A673 (cell line): ENCODE data around the gene ANKS1B. TPM values are rescaled to one million over a fixed set of nuclear protein-coding genes. Genes with fewer than 3 reads are reported as not detected.

Experiments used
- BruUV-seq: library from RNA; stranded (reverse); fragments of 400-500 nt; replicated peaks from 2 replicates; lab custom pipeline; 2021; lab: Mats Ljungman, UMichigan
- CTCF ChIA-PET: fragments of 300-600 bp; sonication (Branson Sonifier 250); formaldehyde crosslinking; loops from one replicate; lab custom pipeline; 2022; ENCODE audit warnings: antibody characterized with exemption; lab: Charles Lee
- POLR2A ChIA-PET: fragments of 300-600 bp; sonication (Branson Sonifier 250); formaldehyde crosslinking; loops from one replicate; lab custom pipeline; 2022; ENCODE audit warnings: antibody characterized with exemption; ENCODE audit not compliant: low non-redundant PET; lab: Charles Lee
- DNase-seq: peaks from one replicate; pipeline ENCODE4 v3.0.0-alpha.2; 2015; ENCODE audit warnings: low spot score
- H3K27ac ChIP-seq: fragments of 200-600 bp; sonication (generic); 2 replicates; pipeline ENCODE4 v1.5.1; 2016; ENCODE audit warnings: mixed run types, low read depth, mild to moderate bottlenecking, mixed read lengths, antibody characterized with exemption, low read length; ENCODE audit not compliant: poor library complexity, severe bottlenecking
- H3K27me3 ChIP-seq: fragments of 200-600 bp; sonication (generic); replicated peaks from 2 replicates; pipeline ENCODE4 v1.6.1; 2017; ENCODE audit warnings: mixed run types, low read depth, mild to moderate bottlenecking, mixed read lengths, antibody characterized with exemption, low read length; ENCODE audit not compliant: insufficient read depth, poor library complexity
- H3K36me3 ChIP-seq: fragments of 200-600 bp; sonication (generic); 2 replicates; pipeline ENCODE4 v1.6.1; 2016; ENCODE audit warnings: mixed run types, mild to moderate bottlenecking, mixed read lengths, antibody characterized with exemption, low read length; ENCODE audit not compliant: insufficient read depth, poor library complexity, severe bottlenecking
- H3K4me1 ChIP-seq: fragments of 200-600 bp; sonication (generic); 2 replicates; pipeline ENCODE4 v1.6.1; 2017; ENCODE audit warnings: mixed run types, mild to moderate bottlenecking, mixed read lengths, antibody characterized with exemption, low read length; ENCODE audit not compliant: insufficient read depth, poor library complexity, severe bottlenecking
- H3K4me3 ChIP-seq: fragments of 200-600 bp; sonication (generic); 2 replicates; pipeline ENCODE4 v1.5.1; 2016; ENCODE audit warnings: low read depth, mixed run types, mild to moderate bottlenecking, mixed read lengths, low read length; ENCODE audit not compliant: poor library complexity, severe bottlenecking
- H3K9me3 ChIP-seq: fragments of 200-600 bp; sonication (generic); 2 replicates; pipeline ENCODE4 v1.6.1; 2016; ENCODE audit warnings: mixed run types, low read depth, mild to moderate bottlenecking, mixed read lengths, antibody characterized with exemption, low read length; ENCODE audit not compliant: poor library complexity, severe bottlenecking
- EZH2 ChIP-seq: fragments of 200-600 bp; sonication (generic); IDR thresholded peaks from 2 replicates; pipeline ENCODE4 v1.6.1; 2017; ENCODE audit warnings: borderline replicate concordance, low read depth, mild to moderate bottlenecking, mixed read lengths, antibody characterized with exemption, low read length; ENCODE audit not compliant: poor library complexity, severe bottlenecking
- intact Hi-C: fragments of 100-400 bp; cut with micrococcal nuclease; formaldehyde crosslinking; loops from one replicate; pipeline ENCODE4 v1.10.0; 2022; ENCODE audit not compliant: unreplicated experiment
- total RNA-seq: library from RNA; stranded (reverse); gene quantifications from 2 replicates; pipeline ENCODE4 v1.2.3, GENCODE V29; 2021
- TF ChIP-seq, protein P1 (sequence below): fragments of 300-800, 200-600 bp; sonication (generic); conservative IDR thresholded peaks from 2 replicates; pipeline ENCODE4 v1.5.1; 2017; ENCODE audit warnings: low read depth, mild to moderate bottlenecking, antibody characterized with exemption, low read length, moderate library complexity, mixed read lengths

The ANKS1B gene
- total RNA-seq, 1 experiment from 2014 or later = 0.99 TPM

DNA sequence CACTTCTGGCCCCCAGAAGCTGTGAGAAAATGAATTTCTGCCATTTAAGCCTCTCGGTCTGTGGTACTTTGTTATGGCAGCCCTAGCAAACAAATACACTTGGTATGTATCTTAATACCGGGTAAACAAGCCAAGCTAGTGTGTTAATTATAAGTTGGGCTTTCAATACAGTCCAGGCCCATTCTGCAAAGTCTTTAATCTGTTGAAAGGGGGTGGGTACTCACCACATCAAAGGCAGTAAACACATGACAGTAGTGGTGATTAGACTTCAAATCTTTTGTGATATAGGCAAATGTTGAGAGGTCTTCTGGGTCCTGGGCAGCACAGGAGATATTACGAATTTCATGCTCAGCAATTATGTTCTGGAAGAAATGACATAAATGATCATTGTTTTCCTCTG lies 1211.9 kb downstream of the ANKS1B start:
- H3K4me1 ChIP-seq = no peaks in the 10 kb centered on the region
- BruUV-seq = no TSS peak
- no peak overlapping the region for H3K4me3 ChIP-seq
- H3K27me3 ChIP-seq = no peaks in the 10 kb centered on the region
- no peak for TF ChIP-seq EZH2
- TF ChIP-seq, protein P1, sequence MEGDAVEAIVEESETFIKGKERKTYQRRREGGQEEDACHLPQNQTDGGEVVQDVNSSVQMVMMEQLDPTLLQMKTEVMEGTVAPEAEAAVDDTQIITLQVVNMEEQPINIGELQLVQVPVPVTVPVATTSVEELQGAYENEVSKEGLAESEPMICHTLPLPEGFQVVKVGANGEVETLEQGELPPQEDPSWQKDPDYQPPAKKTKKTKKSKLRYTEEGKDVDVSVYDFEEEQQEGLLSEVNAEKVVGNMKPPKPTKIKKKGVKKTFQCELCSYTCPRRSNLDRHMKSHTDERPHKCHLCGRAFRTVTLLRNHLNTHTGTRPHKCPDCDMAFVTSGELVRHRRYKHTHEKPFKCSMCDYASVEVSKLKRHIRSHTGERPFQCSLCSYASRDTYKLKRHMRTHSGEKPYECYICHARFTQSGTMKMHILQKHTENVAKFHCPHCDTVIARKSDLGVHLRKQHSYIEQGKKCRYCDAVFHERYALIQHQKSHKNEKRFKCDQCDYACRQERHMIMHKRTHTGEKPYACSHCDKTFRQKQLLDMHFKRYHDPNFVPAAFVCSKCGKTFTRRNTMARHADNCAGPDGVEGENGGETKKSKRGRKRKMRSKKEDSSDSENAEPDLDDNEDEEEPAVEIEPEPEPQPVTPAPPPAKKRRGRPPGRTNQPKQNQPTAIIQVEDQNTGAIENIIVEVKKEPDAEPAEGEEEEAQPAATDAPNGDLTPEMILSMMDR = no peak
- ChIA-PET POLR2A (no interaction called here), CTCF (no interaction called here)
- H3K27ac ChIP-seq = no peak overlapping the region
- DNase-seq = no peak
- no peaks in the 10 kb centered on the region for H3K9me3 ChIP-seq
- intact Hi-C loops = no loop called here
- H3K36me3 ChIP-seq = no peaks in the 10 kb centered on the region

DNA sequence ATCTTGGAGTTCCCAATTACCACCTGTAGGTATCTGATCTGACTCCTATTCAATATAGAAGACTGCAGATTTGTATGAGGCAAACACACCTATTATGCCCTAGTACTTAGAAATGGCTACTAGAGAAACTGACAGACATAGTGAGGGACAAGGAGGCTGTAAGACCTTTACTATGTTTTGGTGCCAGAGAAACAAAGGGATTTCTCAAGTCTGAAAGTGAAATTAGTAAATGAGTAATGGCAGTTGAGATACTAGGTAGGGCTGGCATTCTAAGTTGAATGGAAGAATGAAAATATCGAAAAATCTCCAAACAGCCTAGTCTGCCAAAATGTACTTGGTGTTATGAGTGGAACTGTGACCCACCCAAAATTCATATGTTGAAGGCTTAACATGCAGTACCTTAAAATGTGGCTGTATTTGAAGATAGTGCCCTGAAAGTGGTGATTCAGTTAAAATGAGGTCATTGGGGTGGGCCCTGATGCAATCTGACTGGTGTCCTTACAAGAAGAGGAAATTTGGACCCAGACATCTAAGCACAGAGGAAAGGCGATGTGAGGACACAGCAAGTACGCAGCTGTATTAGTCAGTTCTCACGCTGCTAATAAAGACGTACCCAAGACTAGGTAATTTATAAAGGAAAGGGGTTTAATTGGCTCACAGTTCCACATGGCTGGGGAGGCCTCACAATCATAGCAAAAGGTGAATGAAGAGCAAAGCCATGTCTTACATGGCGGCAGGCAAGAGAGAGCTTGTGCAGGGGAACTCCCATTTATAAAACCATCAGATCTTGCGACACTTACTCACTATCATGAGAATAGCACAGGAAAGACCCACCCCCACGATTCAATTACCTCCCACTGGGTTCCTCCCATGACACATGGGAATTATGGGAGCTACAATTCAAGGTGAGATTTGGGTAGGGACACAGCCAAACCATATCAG lies 1212.7 kb downstream of the ANKS1B start:
- Histone ChIP-seq H3K4me1 (no peaks in the 10 kb centered on the region), H3K27ac (no peak overlapping the region), H3K27me3 (no peaks in the 10 kb centered on the region), H3K9me3 (no peaks in the 10 kb centered on the region), H3K4me3 (no peak overlapping the region), H3K36me3 (no peaks in the 10 kb centered on the region)
- BruUV-seq = no TSS peak
- TF ChIP-seq, protein P1 = no peak
- no peak for TF ChIP-seq EZH2
- ChIA-PET POLR2A (no interaction called here), CTCF (no interaction called here)
- intact Hi-C loops = no loop called here
- no peak for DNase-seq

DNA sequence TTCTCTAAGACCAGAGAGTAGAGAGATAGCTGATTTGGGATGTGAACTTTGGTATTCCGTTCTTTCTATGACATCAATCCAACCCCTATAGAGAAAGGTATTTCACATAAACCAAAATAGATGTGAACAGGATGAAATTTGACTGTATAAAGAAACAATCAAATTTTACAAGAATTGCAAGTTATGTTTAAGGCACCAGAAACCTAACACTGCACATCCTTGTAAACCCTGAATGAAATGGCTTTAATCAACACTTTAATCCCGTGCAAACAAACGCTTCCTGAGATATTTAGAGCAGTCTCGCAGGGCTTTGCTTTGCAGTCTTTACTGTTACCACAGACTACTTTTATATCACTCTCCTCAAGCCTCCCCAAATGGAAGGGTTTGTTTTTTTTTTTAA lies 1214.5 kb downstream of the ANKS1B start:
- TF ChIP-seq, protein P1 = no peak
- no peak for TF ChIP-seq EZH2

More for the DNA sequence above, 1214.5 kb downstream of the ANKS1B start:
- no TSS peak for BruUV-seq
- DNase-seq = no peak
- ChIA-PET POLR2A (no interaction called here), CTCF (interaction anchor here (0.7 kb wide), 1 partner anchor 30 kb away, joined by 3 read pairs; no protein-coding TSS in a partner anchor)
- intact Hi-C loops = no loop called here
- Histone ChIP-seq H3K27ac (no peak overlapping the region), H3K4me3 (no peak overlapping the region), H3K36me3 (no peaks in the 10 kb centered on the region), H3K4me1 (no peaks in the 10 kb centered on the region), H3K9me3 (no peaks in the 10 kb centered on the region), H3K27me3 (no peaks in the 10 kb centered on the region)
